Right lobe of liver (tissue), 6 donors: ENCODE data around the gene CNIH3. TPM values are rescaled to one million over a fixed set of nuclear protein-coding genes. Genes with fewer than 3 reads are reported as not detected.

ENCODE experiments used
- ATAC-seq, 4 donors: fragments of 200-7000 bp; cut with Tn5 transposase; one replicate each; pipeline ENCODE4 v1.9.1; 2020; ENCODE audit warnings: mild to moderate bottlenecking in 4 of 4, moderate library complexity in 4 of 4
- DNase-seq, 3 donors: peaks; one replicate each; pipeline ENCODE4 v3.0.0-alpha.2; 2020
- H3K27ac ChIP-seq, 3 donors: fragments of 200-600 bp; one replicate each; pipeline ENCODE4 v1.8.0; 2022
- H3K27me3 ChIP-seq, 2 donors: fragments of 200-600 bp; one replicate each; pipeline ENCODE4 v1.8.0; 2022
- H3K36me3 ChIP-seq, 4 donors: fragments of 200-600 bp; sonication (generic) in 1 of 4; one replicate each; pipeline versions ENCODE4 v1.5.1 to v1.8.0; 2017 to 2022; ENCODE audit warnings: control low read depth in 1 of 4
- H3K4me1 ChIP-seq, 4 donors: fragments of 200-600 bp; sonication (generic) in 1 of 4; one replicate each; pipeline versions ENCODE4 v1.5.1 to v1.8.0; 2017 to 2022; ENCODE audit warnings: control low read depth in 1 of 4
- H3K4me3 ChIP-seq, 3 donors: fragments of 200-600 bp; one replicate each; pipeline ENCODE4 v1.8.0; 2022
- H3K9me3 ChIP-seq, 4 donors: fragments of 200-600 bp; sonication (generic) in 1 of 4; one replicate each; pipeline versions ENCODE4 v1.5.1 to v1.8.0; 2017 to 2022; ENCODE audit warnings: control low read depth in 1 of 4
- CTCF ChIP-seq, 4 donors: fragments of 200-600 bp in 3 of 4; fragments of 450-650 bp in 1 of 4; IDR thresholded peaks; one replicate each; pipeline versions ENCODE4 v1.5.1 to v1.8.0; 2016 to 2022; ENCODE audit warnings: antibody characterized with exemption in 4 of 4, mild to moderate bottlenecking in 2 of 4
- POLR2A ChIP-seq: fragments of 450-650 bp; IDR thresholded peaks from one replicate; pipeline ENCODE4 v1.6.1; 2017; ENCODE audit warnings: antibody characterized with exemption, mild to moderate bottlenecking
- WGBS: methylation state at CpG from one replicate; pipeline ENCODE4 v1.1.6; 2018; ENCODE audit warnings: low coverage, low lambda C conversion rate; ENCODE audit not compliant: insufficient coverage; ENCODE audit errors: missing lambda C conversion rate; 5-methylcytosine and 5-hydroxymethylcytosine counted together
- intact Hi-C, 2 donors: fragments of 100-400 bp; cut with DNase I; formaldehyde crosslinking; loops; one replicate each; pipeline versions ENCODE4 v1.11.2 to v1.14.1; 2022
- total RNA-seq, 6 experiments: library from RNA; depleted of rRNA in 2 of 6; stranded (reverse); fragments of >200 nt in 2 of 6; fragmentation: NEBNext Ultra II Directional in 3 of 6; extraction: Animal tissue kit (Norgen Biotek cat#: 25700) in 3 of 6; gene quantifications; one replicate each; pipeline versions ENCODE4 v1.1.0 to v1.2.4, GENCODE V29; 2016 to 2023
- donor health status: DM: no; HTN: yes; CAD: no.
- donor health status: DM: no; HTN: no; CAD: no.
- donor health status: DM: no; HTN: no; CAD: no.
- donor health status: DM: no; HTN: yes; CAD: no.
- donor health status: DM: no; HTN: yes; CAD: no.

Gene CNIH3
- total RNA-seq, 6 experiments from 2014 or later, result 0.12 to 1.6 (median 0.55) TPM

- Histone ChIP-seq H3K36me3 (no peaks in the 10 kb centered on the region), H3K27ac (no peak overlapping the region), H3K4me1 (no peaks in the 10 kb centered on the region), H3K4me3 (no peak overlapping the region), H3K9me3 (no peaks in the 10 kb centered on the region), H3K27me3 (no peaks in the 10 kb centered on the region)
- 66% methylated on average over 4 of the region's 5 CpGs for WGBS
- ATAC-seq, result no peak
- no peak for TF ChIP-seq CTCF (IDR thresholded peaks at IDR 0.05)
- no peak for TF ChIP-seq POLR2A
- DNase-seq, result no peak
- intact Hi-C loops, result loop anchor here (10.0 kb wide), 2 partner anchors 129 to 211 kb away; no protein-coding TSS in a partner anchor
Measured at GRCh38 chr1:224643653-224644052, 27.5 kb downstream of the CNIH3 start.

DNA sequence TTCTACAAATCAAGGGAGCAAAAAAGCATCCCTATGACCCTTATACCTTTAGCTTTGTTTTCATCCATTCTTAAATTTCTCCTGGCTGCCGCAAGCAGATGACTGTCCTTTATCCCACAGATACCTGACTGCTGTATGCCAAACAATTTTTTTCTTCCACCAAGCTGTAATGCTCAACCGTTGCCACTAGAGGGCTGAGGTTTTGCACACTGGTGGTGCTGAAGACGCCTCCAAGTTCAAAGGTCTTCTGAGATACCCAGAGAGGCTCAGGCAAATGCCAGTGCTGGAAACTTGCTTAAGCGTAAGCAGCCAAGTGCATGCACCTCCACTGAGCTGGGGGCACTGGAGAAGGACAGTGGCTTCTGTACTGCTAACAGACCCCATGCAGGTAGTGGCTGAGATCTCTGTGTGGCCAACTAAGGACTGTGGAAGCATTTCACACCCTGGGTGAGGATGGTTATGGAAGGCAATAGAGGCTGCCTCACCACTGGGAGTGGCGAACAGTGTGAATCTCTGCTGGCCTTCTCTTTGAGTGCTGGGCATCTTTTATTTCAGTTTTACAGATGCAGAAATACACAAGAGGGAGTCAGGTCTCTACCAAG, 28.5 kb downstream of the CNIH3 start:
- Histone ChIP-seq H3K4me3 (no peak overlapping the region), H3K9me3 (no peaks in the 10 kb centered on the region), H3K27me3 (no peaks in the 10 kb centered on the region), H3K4me1 (no peaks in the 10 kb centered on the region), H3K27ac (no peak overlapping the region), H3K36me3 (no peaks in the 10 kb centered on the region)
- TF ChIP-seq POLR2A, result no peak
- TF ChIP-seq CTCF (IDR thresholded peaks at IDR 0.05), result peak; percentile 79 to 86 (median 83)
- ATAC-seq (peak; percentile 83 to 94 (median 89)), DNase-seq (peak in 1 of 3 donors; percentile 60)
- intact Hi-C loops, result loop anchor here (5.0 to 10.0 kb wide), 3 partner anchors 130 to 210 kb away; no protein-coding TSS in a partner anchor
- 5% methylated on average over 3 of the region's 5 CpGs for WGBS

DNA sequence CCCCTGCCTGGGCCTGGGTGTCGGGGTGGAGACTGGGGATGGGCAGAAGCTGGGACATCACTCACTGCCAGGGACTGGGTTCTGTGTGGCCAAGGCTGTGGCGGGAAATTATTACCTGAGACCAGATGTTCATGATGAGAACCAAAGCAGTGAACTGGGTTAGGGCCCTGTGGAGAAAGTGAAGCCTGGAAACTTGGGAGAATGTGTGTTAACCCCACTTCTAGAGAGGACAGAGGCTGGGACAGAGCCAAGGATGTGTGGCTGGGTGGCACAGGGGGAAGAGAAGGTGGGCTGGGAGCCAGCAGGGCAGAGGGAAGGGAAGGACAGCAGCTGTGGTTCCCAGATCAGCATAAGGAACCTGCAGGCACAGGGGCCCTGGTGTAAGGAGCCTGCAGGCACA, 31.3 kb downstream of the CNIH3 start:
- Histone ChIP-seq H3K36me3 (no peaks in the 10 kb centered on the region), H3K4me3 (no peak overlapping the region), H3K27ac (no peak overlapping the region), H3K27me3 (no peaks in the 10 kb centered on the region), H3K9me3 (no peaks in the 10 kb centered on the region), H3K4me1 (no peaks in the 10 kb centered on the region)
- no peak for TF ChIP-seq CTCF (IDR thresholded peaks at IDR 0.05)
- no peak for TF ChIP-seq POLR2A
- no peak for DNase-seq
- intact Hi-C loops, result loop anchor here (5.0 to 10.0 kb wide), 3 partner anchors 133 to 207 kb away; no protein-coding TSS in a partner anchor
- WGBS, result 78% methylated on average over 2 of the region's 2 CpGs
- ATAC-seq, result no peak

DNA sequence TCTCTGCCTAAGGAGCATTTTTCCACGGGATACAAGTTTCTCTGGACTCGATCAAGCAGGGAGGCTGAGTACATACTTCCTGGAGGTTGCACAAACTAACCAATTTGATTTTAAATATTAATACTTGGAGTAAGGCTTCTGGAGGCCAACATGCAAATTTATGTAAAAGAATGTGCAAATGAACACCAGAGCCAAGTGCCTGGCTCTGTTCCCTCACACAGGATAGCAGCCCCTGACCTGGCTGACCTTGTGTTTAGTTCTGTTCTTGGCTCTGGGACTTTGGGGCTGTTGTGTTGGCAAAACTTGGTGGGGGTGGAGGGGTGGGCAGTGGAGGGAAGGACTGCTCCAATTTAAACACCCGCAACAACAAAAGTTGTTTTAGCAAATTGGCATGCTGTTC, 34.2 kb downstream of the CNIH3 start:
- Histone ChIP-seq H3K4me3 (no peak overlapping the region), H3K27ac (no peak overlapping the region), H3K9me3 (no peaks in the 10 kb centered on the region), H3K27me3 (no peaks in the 10 kb centered on the region), H3K4me1 (no peaks in the 10 kb centered on the region), H3K36me3 (no peaks in the 10 kb centered on the region)
- ATAC-seq, result no peak
- DNase-seq, result no peak
- WGBS, result 68% methylated on average over 3 of the region's 3 CpGs
- TF ChIP-seq POLR2A (no peak), CTCF (IDR thresholded peaks at IDR 0.05) (no peak)
- intact Hi-C loops, result no loop called here
